Myocyte (in vitro differentiated cells): Measurements from ENCODE around the gene ADGRG1. TPM values are rescaled to one million over a fixed set of nuclear protein-coding genes. Genes with fewer than 3 reads are reported as not detected.
"Not testable (repeated sequence)": the region's sequence is repeated elsewhere in the genome, so short reads cannot be mapped to it uniquely, and the experiment has no call there.

Experiments
- DNase-seq: peaks from one replicate; pipeline ENCODE4 v3.0.0-alpha.2; 2012; ENCODE audit warnings: low read depth
- total RNA-seq: library from RNA; depleted of rRNA; stranded (reverse); fragments of >200 nt; gene quantifications from 2 replicates; pipeline ENCODE4 v1.2.3, GENCODE V29; 2014

The ADGRG1 gene
- total RNA-seq, 1 donor from 2014 or later = 38.8 TPM

DNA sequence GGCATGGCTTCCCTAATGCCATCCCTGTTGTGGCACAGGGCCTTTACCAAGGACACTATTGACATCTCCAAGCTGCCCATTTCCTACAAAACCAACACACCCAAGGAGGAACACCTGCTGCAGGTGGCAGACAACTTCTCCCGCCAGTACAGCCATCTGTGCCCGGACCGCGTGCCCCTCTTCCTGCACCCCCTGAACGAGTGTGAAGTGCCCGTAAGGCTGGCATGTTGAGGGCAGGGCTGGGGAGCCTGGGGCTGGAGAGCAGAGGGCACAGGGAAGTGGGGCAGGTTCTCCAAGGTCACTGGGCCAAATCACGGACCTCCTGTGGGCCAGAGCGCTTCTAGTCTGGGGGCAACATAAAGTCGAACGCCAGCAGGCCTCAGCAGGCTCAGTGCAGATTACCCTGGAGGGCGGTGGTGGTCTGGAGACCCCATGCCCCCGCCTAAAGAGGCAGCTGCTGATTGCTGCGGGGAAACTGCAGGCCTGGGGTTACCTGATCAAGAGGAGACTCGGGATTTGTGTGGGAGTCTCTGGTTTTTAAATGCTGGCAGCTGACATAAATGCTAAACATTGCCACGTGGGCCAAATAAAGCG is 70.5 kb downstream of the ADGRG1 start:
- no peak for DNase-seq

- DNase-seq = no peak
Observed at GRCh38 chr16:57699481-57699880, 71.1 kb downstream of the ADGRG1 start.

DNA sequence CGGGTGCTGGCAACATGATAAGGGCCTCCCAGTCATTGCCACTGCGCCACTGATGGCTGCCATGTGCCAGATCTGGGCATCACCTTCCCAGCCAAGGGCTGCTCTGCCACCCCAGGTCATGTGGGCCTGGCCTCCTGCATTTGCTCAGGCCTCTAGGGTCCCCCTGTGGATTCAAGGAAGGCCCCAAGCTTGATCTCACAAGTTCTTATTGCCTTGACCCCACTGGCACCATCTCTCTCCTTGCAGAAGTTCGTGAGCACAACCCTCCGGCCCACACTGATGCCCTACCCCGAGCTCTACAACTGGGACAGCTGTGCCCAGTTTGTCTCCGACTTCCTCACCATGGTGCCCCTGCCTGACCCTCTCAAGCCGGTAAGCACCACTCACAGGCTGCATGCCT is 71.5 kb downstream of the ADGRG1 start:
- DNase-seq = no peak

DNA sequence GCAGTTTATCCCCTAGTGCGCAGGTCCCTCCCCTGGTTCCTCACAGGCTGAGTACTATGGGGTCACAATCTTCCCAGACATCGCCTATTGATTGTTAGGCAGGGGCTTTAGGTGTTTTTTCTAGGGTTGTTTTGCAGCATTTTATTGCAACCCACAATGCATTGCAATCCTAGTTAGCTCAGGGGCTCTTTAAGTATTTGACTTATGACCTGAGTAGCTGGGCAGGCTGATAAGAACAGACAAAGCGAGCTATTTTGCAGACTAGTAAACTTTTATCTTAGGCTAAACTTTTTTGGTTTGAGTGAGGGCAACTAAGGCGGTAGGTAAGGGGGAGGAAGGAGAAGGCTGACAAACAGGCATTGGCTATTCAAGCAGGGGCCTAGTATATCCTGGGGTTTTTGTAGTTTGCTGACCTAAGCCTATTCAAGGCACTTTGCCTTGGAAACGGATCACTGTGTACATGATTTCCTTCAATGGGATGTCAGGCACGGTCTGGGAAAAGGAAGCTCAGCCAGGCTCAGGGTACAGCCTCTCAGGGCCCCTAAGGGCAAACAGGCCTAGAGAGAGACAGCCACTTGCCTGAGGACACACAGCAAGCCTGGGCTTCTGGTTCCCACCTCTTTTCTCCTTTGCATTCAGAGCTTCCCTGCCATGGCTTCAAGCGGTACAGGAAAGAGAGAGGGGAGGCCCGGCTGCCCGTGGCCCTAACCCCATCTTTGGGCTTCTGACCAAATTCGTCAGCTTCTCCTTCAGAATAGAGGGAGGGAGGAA is 72.5 kb downstream of the ADGRG1 start:
- DNase-seq = no peak

GRCh38 chr16:57701759-57702371 is 73.4 kb downstream of the ADGRG1 start:
- peak; percentile 49 for DNase-seq

DNA sequence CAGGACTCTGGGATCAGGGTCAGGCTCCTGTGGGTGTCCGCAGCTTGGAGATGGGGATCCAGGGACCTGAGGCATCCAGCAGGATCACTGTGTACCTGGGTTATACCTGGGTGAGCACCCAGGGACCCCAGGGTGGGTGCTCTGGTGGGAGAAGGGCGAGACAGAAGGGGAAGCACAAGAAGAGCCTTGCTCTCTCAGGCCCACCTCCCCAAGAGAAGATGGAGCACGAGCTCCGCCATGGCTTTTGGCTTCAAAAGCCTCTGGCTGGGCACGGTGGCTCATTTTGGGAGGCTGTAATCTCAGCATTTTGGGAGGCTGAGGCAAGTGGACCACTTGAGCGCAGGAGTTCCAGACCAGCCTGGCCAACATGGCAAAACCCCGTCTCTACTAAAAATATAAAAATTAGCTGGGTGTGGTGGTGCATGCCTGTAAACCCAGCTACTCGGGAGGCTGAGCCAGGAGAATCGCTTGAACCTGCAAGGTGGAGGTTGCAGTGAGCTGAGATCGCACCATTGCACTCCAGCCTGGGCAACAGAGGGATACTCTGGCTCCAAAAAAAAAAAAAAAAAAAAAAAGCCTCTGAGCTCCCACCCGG is 75.1 kb downstream of the ADGRG1 start:
- no peak for DNase-seq

DNA sequence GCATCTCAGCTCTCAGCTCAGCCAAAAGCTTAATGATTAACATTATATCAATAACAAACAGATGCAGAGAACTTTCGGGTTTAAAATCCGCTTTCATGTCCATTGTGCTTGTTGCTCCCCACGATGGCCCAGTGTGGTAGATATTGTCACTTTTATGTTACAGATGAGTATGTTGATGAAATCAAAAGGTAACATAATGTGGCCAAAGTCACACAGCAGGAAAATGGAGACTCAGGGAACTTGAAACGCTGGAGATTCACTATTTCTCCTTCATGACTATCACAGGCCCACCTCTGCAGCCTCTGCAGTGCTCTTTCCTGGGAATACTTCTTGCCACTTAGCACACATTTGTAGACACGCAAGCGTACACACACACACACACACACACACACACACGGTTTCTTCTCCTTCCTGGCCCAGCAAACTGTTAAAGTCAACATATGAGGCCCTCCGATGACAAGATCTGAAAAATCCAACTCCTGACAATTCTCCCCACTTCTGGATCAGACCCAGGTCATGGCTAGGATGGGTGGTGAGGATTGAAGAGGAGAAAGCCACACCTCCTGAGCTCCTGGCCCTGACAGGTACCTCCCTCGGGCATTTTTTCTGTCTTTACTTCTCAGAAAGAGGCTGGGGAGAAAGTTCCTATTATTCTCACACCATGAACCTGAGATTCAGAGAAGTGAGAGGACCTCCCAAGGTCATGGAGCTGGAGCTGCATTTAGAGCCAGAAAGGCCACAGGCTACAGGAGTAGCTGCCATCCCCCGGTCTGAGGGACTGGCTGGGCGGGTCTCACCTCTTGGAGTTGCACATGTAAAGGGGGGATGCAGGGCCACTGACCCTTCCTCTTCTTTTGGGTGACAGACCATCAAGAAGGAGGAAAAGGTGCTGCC is 75.8 kb downstream of the ADGRG1 start:
- no peak for DNase-seq

GRCh38 chr16:57704905-57705852 is 76.7 kb downstream of the ADGRG1 start:
- DNase-seq = no peak

- no peak for DNase-seq
Observed at GRCh38 chr16:57706717-57707116, 78.3 kb downstream of the ADGRG1 start.

DNA sequence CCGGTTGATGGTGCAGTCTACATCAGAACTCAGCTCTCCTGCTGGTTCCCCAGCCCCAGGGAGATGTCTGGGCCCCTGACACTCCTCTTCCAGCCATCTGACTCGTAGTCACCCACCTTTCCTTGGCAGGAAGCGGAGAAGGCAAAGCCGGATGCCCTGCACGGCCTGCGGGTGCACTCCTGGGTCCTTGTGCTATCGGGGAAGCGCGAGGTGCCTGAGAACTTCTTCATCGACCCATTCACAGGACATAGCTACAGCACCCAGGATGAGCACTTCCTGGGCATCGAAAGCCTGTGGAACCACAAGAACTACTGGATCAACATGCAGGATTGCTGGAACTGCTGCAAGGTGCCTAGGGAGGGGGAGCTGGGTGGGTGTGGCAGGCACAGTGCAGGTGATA is 78.9 kb downstream of the ADGRG1 start:
- DNase-seq = no peak

DNA sequence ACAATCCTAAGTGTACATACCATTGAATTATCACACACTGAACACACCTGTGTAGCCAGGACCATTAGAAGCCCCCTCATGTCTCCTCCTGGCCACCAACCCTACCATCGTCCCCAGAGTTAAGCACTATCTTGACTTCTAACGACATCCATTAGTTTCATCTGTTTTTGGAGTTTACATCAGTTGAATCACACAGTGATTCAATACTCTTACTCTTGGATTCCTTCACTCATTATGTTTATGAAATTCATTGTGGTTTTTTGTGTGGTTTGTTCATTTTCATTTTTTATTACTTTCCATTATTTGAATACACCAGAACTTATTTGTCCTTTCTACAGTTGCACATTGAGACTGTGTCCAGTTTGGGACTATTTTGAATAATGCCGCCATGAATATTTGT is 79.7 kb downstream of the ADGRG1 start:
- DNase-seq = no peak

- no peak for DNase-seq
Observed at GRCh38 chr16:57709663-57710062, 81.2 kb downstream of the ADGRG1 start.

GRCh38 chr16:57711346-57711745 is 82.9 kb downstream of the ADGRG1 start:
- DNase-seq = no peak

DNA sequence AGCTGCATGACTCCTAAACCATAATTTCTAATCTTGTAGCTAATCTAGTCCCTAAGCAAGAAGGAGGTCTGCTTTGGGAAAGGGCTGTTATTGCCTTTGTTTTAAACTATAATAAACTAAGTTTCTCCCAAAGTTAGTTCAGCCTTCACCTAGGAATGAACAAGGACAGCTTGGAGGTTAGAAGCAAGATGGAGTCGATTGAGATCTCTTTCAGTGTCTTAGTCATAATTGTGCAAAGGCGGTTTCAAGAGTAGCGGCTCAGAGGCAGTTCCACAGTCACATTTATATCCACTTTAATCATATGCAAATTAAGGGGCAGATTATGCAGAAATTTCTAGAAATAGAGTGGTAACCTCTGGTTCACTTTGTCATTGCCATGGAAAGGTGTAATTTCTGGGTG is 83.6 kb downstream of the ADGRG1 start:
- no peak for DNase-seq

DNA sequence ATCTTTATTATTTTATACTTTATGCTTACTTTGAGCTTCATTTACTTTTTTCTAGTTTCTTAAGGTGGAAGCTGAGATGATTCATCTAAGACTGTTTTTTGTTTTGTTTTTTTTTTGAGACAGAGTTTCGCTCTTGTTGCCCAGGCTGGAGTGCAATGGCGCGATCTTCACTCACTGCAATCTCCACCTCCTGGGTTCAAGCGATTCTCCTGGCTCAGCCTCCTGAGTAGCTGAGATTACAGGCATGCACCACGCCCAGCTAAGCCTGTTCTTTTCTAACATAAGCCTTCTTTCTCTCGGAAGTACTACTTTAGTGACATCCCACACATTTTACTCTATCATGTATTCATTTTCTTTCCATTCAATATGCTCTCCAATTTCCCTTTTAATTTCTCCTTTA is 84.1 kb downstream of the ADGRG1 start:
- not testable (repeated sequence) for DNase-seq

DNA sequence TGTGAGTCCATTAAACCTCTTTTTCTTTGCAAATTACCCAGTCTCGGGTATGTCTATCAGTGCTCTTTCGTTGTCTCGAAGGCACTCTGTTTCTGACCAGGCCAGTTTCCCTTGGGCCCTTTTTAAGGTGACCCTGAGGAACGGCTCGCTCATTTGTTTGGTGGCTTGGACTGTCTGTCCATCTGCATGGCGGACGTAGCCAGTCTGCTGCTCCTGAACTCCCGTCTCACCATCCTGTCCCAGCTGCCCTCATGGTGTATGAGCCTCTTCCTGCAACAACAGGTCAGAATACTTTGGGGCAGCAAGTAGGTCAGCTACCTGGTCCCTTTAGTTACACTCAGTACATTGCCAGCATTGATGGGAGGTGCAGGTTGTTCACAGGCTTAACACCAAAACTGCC is 85.2 kb downstream of the ADGRG1 start:
- no peak for DNase-seq

- DNase-seq = no peak
Observed at GRCh38 chr16:57714047-57714446, 85.6 kb downstream of the ADGRG1 start.
